NCI-H146 treated with DMSO at 0.1 percent for 48 hours (cell line): ENCODE data around the gene FGF3.

ENCODE experiments used
- DNase-seq: peaks from one replicate; lab custom pipeline; 2025; ENCODE audit not compliant: unreplicated experiment; lab: John Stamatoyannopoulos, UW

Gene FGF3

DNA sequence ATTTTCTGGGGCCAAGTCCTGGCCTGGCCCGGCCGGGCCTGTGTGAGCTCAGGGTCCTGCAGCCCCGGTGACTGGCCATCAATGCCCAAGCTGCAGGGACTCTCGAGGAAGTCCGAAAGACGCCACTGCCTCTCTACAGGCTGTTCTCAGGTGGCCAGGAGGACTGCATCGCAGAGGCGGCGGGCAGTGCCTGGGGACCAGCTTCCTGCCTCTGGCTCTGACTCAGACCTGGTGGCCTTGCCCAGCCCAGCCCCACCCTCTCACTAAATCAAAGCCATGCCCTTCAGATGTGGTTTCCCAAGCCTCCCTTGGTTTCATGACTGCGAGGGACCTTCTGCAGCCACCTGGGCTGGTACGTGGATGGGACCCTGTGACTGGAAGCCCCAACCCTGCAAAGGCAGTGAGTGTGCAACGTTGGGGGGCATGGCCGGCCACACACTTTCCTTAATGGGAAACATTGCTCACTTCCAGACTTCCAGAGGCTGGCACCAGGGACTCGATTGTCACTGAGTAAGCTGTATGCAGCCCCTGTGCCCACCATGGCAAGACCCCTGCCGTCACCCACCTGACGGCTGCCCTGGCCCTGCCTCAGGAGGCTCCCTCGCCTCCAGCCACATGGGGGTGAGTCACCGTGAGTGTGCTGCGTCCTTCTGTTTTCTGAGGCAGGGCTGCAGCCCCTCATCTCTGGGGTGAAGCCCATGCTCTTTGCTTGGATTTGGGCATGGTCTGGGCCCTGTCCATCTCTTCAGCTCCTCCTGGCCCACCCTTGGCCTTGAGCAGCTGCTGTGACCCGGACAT, 6.0 kb upstream of the FGF3 start:
- no peak for DNase-seq

DNA sequence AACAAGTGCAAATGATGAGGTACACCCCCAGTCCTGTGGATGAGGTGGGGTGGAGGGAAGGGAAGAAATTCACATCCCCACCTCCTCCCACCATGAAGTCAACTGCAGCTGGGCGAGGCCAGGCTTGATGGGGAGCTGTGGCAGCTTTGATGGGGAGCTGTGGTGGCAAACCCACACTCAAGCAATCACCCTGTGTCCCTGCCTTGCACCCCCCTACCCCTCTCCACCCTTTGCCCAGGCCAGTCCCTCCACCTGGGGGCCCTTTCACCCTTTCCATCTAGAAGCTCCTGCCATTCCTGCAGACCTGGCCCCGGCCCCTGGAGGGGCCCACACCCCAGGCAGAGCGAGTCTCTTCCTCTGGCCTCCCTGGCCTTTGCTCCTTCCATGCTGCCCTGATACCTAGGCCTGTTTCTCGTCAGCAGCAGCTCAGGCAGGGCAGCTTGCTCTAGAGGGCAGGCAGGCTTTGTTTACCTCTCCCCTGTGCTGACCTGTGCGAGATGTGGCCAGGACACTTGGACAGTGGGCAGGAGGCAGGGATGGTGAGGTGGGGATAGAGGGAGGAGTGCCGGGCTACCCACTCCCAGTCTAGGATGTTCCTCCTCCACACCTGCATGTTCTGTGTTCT, 4.5 kb upstream of the FGF3 start:
- DNase-seq: no peak

DNA sequence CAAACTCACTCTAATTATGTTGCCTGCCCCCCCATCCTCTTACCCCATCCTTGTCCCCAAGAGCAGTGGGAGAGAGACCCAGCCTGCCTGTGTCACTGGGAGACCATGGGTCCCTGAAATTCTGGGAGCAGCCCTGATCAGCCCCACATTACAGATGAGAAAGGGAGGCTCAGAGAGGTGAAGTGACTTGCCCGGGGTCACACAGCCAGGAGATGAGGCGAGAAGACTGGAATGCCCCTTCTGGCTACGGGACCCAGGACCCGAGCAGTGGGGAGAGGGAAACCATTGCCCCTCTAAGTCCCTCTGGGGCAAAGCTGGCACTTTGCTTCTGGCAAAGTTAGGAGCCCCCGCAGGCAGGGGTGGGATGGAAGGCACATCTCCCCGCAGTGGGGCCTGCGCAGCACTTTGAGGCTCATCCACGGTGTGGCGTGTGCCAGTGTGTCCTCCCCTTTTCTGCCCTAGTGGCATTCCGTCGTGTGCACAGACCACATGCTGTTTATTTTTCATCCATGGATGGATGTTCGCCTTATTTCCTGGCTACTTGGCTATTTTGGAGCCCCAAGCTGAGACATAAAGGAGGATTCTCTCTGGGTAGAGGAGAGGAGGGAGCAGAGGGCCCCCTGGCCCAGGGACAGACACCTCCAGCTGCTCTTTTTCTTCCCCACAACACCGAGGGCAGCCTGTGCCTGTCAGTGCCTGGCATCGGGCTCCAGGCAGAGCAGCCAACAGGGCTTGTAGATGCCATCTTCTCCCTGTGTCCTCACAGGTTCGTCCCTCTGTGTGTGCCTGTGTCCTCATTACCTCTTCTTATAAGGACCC, 3.7 kb upstream of the FGF3 start:
- DNase-seq: no peak

- DNase-seq: no peak
Observed at GRCh38 chr11:69821511-69822040, 2.4 kb upstream of the FGF3 start.

DNA sequence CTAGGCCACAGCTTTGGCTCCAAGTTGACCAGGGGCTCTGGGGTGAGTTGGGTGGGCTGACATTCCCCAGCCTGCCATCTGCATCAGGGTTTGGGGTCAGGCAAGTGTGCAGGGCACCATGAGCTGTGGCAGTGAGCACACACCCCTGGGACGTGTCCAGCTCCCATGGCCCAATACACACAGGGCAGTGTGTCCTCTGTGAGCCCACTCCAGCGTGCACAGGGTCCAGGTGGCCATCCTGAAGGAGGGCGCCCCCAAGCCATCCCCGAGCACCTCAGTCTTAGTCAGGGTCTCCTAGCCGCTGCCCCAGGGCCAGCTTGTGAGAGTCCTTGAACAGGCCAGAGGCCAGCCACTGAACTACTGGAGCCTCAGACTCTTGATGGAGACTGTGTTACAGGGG, 1.2 kb upstream of the FGF3 start:
- no peak for DNase-seq

DNA sequence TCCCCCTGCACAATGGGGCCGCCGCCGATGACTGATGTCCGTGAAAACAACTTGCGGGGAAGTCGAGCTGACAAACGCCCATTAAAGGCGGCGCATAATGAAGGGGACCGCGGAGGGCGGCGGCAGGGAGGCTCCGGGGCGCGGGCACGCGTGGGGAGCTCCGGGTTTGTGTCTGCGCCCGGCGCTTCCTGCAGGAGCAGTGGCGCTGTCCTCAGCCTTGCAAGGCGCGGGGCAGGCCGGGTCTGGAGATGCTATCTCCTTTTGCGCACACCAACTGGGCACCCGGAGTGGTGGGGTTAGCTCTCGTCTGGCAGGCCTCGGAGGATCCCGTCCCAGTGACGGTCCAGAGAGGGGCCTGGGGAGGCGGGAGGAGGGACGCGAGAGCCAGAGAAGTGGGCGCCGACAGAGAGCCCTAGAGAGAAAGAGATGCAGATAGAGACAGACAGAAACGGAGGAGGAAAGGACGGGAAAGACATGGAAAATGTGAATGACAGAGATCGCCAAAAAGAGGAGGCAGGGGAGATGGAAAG, 390 bp upstream of the FGF3 start:
- DNase-seq: no peak

DNA sequence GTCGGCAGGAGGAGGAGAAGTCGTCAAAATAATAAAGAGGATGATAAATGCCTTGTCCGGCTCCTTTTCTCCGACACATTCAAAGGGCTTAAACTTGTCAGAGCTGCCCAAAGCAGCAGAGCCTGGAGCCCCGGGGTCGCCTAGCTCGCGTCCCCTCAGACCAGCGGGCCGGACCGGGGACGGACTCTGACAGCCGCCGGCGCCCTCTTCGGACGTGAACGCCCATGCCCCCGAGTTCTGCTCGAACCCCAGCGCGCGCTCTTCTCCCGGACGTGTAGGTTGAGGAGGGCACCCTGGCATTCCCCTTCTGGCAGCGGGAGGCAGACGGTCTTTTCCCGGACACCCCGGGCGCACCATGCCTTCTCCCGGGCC, 999 bp downstream of the FGF3 start:
- DNase-seq: no peak

- DNase-seq: no peak
Observed at GRCh38 chr11:69817265-69818230, 1.7 kb downstream of the FGF3 start.

- no peak for DNase-seq
Observed at GRCh38 chr11:69816671-69817070, 2.5 kb downstream of the FGF3 start.

- no peak for DNase-seq
Observed at GRCh38 chr11:69815973-69816372, 3.2 kb downstream of the FGF3 start.

GRCh38 chr11:69814902-69815301, 4.3 kb downstream of the FGF3 start:
- DNase-seq: no peak

- DNase-seq: no peak
Observed at GRCh38 chr11:69814411-69814810, 4.8 kb downstream of the FGF3 start.

- DNase-seq: no peak
Observed at GRCh38 chr11:69813839-69814238, 5.4 kb downstream of the FGF3 start.

- DNase-seq: no peak
Observed at GRCh38 chr11:69812946-69813345, 6.3 kb downstream of the FGF3 start.

DNA sequence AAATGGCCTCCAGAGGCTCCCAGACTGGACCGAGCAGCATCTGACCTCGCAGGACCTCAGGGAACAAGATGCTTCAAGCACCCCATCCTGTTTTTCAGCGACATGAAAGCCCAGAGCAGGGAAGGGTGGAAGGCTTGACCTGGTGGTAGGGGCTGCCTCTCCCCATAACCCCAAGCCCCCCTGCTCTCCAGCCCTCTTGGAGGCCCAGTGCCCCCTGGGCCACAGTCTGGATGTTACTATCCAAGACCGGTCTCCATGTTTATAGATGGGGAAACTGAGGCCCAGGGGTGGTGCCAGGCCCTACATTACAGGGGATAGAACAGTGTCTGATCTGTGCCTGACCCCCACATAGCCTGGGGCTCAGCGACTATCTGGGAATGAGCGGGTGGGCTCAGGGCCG, 7.0 kb downstream of the FGF3 start:
- DNase-seq: no peak

GRCh38 chr11:69811431-69811830, 7.8 kb downstream of the FGF3 start:
- no peak for DNase-seq

GRCh38 chr11:69810289-69811118, 8.7 kb downstream of the FGF3 start:
- DNase-seq: no peak

GRCh38 chr11:69808667-69809086, 10.5 kb downstream of the FGF3 start:
- DNase-seq: no peak

- DNase-seq: no peak
Observed at GRCh38 chr11:69807106-69807815, 12.0 kb downstream of the FGF3 start.
